ENCODE measurements around the gene CAPN7.
A peak's percentile ranks its signal among the peaks of the same experiment; 100 is the strongest.

CAPN7 gene

GRCh38 chr3:15199493-15200105 lies 6.4 kb upstream of the CAPN7 start:
- no peak for DNase-seq (ENCODE audit: low read depth in 2 of 2)

GRCh38 chr3:15204005-15204404 lies 2.0 kb upstream of the CAPN7 start:
- DNase-seq (ENCODE audit: low read depth in 2 of 2), result no peak

GRCh38 chr3:15205482-15205933 lies 538 bp upstream of the CAPN7 start:
- no peak for DNase-seq (ENCODE audit: low read depth in 2 of 2)

- DNase-seq (ENCODE audit: low read depth in 2 of 2), result no peak
Observed at GRCh38 chr3:15206662-15207576, 873 bp downstream of the CAPN7 start.

GRCh38 chr3:15207836-15208504 lies 1.9 kb downstream of the CAPN7 start:
- no peak for DNase-seq (ENCODE audit: low read depth in 2 of 2)

GRCh38 chr3:15211937-15212336 lies 5.9 kb downstream of the CAPN7 start:
- DNase-seq (ENCODE audit: low read depth in 2 of 2), result no peak

GRCh38 chr3:15214758-15215157 lies 8.7 kb downstream of the CAPN7 start:
- DNase-seq (ENCODE audit: low read depth in 2 of 2), result no peak

- DNase-seq (ENCODE audit: low read depth in 2 of 2), result peak in 1 of 2 experiments; percentile 3
Observed at GRCh38 chr3:15215996-15216395, 9.9 kb downstream of the CAPN7 start.

GRCh38 chr3:15216501-15216900 lies 10.5 kb downstream of the CAPN7 start:
- DNase-seq (ENCODE audit: low read depth in 2 of 2), result no peak

- no peak for DNase-seq (ENCODE audit: low read depth in 2 of 2)
Observed at GRCh38 chr3:15217011-15217671, 11.1 kb downstream of the CAPN7 start.

- DNase-seq (ENCODE audit: low read depth in 2 of 2), result no peak
Observed at GRCh38 chr3:15217841-15218267, 11.8 kb downstream of the CAPN7 start.

- no peak for DNase-seq (ENCODE audit: low read depth in 2 of 2)
Observed at GRCh38 chr3:15218689-15219088, 12.6 kb downstream of the CAPN7 start.

GRCh38 chr3:15220056-15220455 lies 14.0 kb downstream of the CAPN7 start:
- DNase-seq (ENCODE audit: low read depth in 2 of 2), result no peak

GRCh38 chr3:15220661-15221060 lies 14.6 kb downstream of the CAPN7 start:
- DNase-seq (ENCODE audit: low read depth in 2 of 2), result no peak

GRCh38 chr3:15221574-15222217 lies 15.7 kb downstream of the CAPN7 start:
- no peak for DNase-seq (ENCODE audit: low read depth in 2 of 2)

GRCh38 chr3:15223685-15224572 lies 17.9 kb downstream of the CAPN7 start:
- no peak for DNase-seq (ENCODE audit: low read depth in 2 of 2)

GRCh38 chr3:15228147-15228546 lies 22.1 kb downstream of the CAPN7 start:
- DNase-seq (ENCODE audit: low read depth in 2 of 2), result no peak

- DNase-seq (ENCODE audit: low read depth in 2 of 2), result no peak
Observed at GRCh38 chr3:15229262-15229661, 23.2 kb downstream of the CAPN7 start.

GRCh38 chr3:15241341-15241740 lies 35.3 kb downstream of the CAPN7 start:
- no peak for DNase-seq (ENCODE audit: low read depth in 2 of 2)

- no peak for DNase-seq (ENCODE audit: low read depth in 2 of 2)
Observed at GRCh38 chr3:15243822-15244482, 37.9 kb downstream of the CAPN7 start.

All from fibroblast of skin of left biceps (primary cell).